Right ventricle myocardium inferior (tissue), 1 donor: Measurements from ENCODE around the gene ABRACL. TPM values are rescaled to one million over a fixed set of nuclear protein-coding genes. Genes with fewer than 3 reads are reported as not detected.

ENCODE experiments used
- ATAC-seq: fragments of 200-7000 bp; cut with Tn5 transposase; one replicate; pipeline ENCODE4 v1.9.1; 2020; ENCODE audit warnings: mild to moderate bottlenecking, moderate library complexity
- DNase-seq: peaks from one replicate; pipeline ENCODE4 v3.0.0; 2021; ENCODE audit errors: missing footprints
- intact Hi-C: fragments of 100-400 bp; cut with DNase I; formaldehyde crosslinking; loops from one replicate; pipeline ENCODE4 v1.11.0; 2022
- total RNA-seq: library from RNA; stranded (reverse); fragmentation: NEBNext Ultra II Directional; extraction: Animal tissue kit (Norgen Biotek cat#: 25700); gene quantifications from one replicate; pipeline ENCODE4 v1.2.1, GENCODE V29; 2021
- donor health status: DM: no; HTN: yes; CAD: no; lungs with severe emphysema.

ABRACL gene
- total RNA-seq, 1 donor from 2014 or later: 7.9 TPM

DNA sequence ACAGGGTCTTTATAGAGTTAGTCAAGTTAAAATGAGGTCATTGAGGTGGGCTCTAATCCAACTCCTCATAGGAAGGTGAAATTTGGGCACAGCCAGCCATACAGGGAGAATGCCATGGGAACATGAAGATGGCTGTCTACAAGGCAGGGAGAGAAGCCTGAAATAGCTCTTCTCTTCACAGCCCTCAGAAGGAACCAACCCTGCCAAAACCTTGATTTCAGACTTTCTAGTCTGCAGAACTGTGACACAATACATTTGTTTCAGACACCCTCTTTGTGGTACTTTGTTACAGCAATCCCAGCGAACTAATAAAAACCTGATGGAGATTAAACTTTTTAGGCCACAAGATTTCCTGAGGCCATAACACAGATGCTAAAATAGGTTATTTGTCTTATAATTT is 63.3 kb downstream of the ABRACL start:
- intact Hi-C loops: no loop called here
- no peak for DNase-seq
- ATAC-seq: no peak

Other genes starting within 250 kb of the ABRACL start
- gene ECT2L, start 232.7 kb upstream of the ABRACL start, total RNA-seq: 1.1 TPM
- 31.1 TPM for gene REPS1, start 40.5 kb upstream of the ABRACL start, total RNA-seq
- 54.9 TPM for gene HECA, start 106.3 kb downstream of the ABRACL start, total RNA-seq